GM12891 (cell line): ENCODE results near the gene FZR1.

Experiments
- POLR2A ChIP-seq: IDR thresholded peaks from 2 replicates; pipeline ENCODE4 v1.6.1; 2011; ENCODE audit warnings: low read depth, low read length, control low read depth
- POLR2AphosphoS5 ChIP-seq: IDR thresholded peaks from 2 replicates; pipeline ENCODE4 v1.6.1; 2011; ENCODE audit warnings: low read depth, low read length, control low read depth

DNA sequence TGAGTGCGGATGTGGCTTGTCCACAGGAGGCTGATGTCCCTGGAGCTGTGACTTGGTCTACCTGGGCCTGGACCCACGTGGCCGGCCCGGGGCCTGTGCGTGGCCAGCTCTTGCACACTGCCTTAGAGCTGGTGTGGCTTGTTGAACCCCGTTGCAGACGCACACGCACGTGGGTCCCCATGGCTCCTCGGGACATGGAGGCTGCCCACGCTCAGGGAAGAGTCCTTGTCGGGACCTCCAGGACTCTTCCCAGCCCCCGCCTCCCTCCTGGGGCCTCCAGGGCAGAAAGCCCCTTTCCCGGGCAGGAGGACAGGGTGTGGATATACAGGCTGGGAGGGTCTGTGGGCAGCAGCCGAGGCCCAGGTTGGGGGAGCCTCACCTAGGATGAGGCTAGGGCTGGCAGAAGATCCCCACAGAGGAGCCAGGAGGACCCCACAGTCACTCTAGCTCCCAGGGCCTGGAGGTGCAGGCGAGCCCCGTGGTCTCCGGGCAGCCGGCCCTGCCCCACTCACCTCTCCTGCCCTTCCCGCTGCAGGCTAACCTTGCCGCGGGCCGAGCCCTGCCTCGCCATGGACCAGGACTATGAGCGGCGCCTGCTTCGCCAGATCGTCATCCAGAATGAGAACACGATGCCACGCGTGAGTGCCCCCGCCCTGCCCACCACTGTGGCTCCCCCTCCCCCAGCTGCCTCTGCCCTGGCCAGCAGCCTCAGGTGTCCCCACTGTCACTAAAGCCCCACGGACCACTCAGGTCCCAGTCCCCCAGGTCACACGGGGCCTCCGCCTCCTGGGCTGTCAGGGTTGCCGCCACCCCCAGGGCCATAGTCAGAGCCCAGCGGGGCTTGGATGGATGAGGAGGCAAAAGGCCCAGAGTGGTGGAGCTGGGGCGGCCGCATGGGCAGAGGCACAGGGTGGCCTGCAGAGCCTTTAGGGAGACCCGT is 16.6 kb downstream of the FZR1 start:
- TF ChIP-seq POLR2AphosphoS5 (no peak), POLR2A (no peak)
